Activated CD4-positive, CD25-positive, alpha-beta regulatory T cell treated with anti-CD3 and anti-CD28 coated beads, Interleukin-2, amount 50 U/mL, for 24 hours (primary cell): Measurements from ENCODE around the gene FXR1.
"Not testable (repeated sequence)": the region's sequence is repeated elsewhere in the genome, so short reads cannot be mapped to it uniquely, and the experiment has no call there.

Source experiments
- ATAC-seq, 2 donors: fragments of 150-1000 bp; cut with Tn5 transposase; one replicate each; pipeline ENCODE4 v1.10.0; 2021; ENCODE audit warnings: mild to moderate bottlenecking in 1 of 2, moderate library complexity in 1 of 2

Gene FXR1

DNA sequence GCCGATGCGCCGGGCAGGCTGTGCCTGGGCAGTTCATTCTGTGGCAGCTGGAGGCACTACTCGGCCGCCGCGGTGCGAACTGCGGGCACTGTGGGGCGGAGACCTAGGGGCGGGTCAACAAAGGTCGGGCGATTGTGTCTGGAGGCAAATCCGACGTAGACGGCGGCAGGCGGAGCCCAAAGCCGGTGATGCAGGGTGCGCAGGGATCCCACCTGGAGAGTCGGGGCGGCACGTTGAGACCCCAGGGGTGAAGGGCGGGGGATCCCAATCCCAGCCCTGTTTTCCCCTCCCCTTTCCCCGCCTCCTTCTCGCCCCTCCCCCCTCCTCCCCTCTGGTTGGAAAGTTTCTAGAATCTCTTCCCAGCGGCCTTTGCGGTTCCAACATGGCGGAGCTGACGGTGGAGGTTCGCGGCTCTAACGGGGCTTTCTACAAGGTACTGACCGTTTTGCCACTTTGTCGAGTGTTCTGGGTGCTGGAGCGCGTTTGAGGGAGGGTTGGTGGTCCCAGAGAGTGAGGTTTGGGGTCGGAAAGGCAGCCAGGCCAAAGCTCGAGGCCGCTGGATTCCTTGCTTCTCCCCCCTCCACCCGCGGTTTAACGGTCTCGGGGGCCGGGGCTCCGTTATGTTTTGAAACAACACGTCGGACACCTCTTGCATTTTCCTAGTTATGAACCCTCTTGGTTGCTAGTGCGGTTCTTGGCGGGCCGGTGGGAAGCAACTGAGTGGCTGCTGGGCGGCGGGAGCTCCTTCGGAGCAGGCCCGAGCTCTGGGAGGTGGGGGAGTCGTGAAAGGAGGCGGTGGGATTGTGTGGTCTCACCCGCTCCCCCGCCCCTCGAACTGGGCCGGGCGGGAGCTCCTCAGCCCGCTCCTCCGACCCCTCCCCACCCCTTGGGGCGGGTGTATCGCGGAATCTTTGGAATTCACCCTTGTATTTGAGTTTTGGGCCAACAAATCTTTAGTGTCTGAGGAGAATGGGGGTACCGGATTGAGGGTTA, at the start of gene FXR1:
Gene FXR1, plus strand, starts transcription at position 367 of the 993 bp plus-strand sequence. Its CDS starts 16 bp downstream, at position 383.
- ATAC-seq, result peak; percentile 96

DNA sequence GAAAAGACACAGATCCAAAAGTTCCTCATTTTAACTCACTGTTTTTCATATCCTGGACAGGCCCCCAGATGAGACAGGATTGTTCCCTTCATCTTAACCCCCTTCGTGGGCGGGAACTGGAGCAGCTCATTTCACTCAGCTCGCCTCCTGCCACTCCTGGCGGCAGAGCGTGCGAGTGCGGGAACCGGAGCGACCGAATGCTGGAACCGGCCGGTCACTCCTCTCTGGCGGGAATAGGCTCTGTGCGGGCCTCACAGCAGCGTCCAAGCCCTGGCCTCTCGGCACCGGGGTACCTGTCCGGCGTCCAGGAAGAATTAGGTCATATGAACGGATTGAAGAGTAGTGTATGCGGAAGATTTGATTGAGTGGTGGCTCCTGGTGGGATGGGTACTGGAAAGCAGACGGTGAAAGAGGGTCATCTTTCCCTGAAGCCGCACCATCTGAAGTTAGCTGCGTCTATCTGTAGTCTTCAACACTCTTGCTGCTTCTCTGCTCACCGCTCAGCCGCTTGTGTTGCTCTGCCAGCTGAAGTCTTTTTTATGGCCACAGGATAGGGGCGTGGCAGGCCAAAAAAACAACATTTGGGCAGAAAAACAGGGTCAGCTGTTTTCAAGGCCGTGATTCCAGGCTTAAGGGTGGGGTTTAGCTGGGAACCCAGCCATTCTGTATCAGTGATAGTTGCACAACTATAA, 42.3 kb upstream of the FXR1 start:
- no peak for ATAC-seq

DNA sequence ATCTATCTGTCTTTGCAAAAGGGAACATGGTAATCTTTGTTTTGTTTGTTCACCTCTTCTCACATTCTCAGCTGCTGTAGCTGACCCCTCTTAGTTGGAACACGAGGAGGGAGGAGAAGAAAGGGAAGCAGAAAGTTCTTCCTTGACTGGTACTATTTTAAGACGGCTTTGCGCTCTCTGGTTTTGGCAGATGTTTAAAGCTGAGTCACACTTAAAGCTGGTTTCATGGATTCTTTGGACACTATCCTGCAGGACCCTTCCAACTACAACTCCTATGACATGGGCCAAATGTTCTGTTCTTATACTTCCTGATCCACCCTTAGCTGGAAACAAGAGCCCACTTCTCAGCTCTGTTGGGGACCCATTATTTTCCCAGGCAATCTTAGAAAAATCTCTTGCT, 40.6 kb upstream of the FXR1 start:
- no peak for ATAC-seq

DNA sequence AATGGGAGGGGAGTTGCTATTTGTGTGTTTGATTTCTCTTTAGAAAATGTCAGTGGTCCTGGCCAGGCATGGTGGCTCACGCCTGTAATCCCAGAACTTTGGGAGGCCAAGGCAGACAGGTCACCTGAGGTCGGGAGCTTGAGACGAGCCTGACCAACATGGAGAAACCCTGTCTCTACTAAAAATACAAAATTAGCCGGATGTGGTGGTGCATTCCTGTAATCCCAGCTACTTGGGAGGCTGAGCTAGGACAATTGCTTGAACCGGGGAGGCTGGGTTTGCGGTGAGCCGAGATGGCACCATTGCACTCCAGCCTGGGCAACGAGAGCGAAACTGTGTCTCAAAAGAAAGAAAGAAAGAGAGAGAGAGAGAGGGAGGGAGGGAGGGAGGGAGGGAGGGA, 40.0 kb upstream of the FXR1 start:
- not testable (repeated sequence) for ATAC-seq

DNA sequence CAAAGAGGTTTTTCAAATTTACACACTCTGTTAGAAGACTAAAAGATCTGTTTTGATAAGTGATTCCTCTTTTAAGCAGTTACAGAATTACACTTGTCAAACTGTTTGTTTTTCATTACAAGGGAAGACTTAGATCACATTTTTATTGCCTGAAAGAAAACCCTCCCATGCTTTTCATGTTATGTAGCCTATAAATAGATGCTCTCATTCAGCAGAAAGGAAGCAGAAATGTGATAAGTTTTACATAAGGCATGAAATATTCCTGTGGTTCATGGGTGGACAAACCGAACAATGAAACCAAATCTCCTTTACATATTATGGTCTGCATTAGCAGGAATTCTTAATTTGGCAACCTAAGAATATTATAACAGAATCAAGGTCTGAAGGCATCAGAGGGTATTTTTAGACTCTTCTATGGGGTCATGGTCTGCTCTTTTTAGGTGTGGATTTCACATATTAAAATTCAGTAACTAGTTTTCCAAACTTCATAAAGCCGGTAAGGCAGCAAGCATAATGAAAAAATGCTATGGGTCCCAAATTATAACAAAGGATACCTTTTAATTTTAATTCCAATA, 37.3 kb upstream of the FXR1 start:
- ATAC-seq, result no peak

DNA sequence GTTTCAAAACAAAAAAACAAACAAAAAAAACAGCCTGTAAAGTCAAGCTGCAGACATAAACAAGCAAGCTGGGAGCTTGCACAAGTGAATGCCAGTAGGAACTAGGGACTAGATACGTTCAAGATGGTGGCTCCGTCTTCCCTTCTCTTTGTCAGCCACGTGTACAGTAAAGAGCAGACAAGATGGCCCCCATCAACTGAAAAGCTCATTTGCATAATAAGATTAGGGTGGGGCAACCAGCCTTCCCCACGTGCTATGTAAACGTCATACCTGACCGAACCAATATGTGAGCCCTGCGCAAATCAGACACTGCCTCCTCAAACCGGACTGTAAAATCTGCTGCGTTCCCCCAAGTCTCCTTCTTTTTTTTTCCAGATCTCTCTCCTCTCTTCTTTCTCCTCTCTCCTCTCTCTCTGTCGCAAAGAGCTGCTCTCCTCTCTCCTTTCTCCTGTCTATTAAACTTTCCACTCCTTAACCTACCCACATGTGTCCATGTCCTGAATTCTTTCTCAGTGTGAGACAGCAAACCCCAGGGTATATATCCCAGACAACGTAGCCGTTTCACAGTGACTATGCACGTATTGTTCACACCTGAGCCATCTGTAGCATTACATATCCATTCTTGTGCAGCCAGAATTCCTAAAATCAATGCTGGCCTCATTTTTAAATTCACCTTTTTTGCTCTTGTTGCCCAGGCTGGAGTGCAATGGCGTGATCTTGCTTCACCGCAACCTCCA, 31.2 kb upstream of the FXR1 start:
- no peak for ATAC-seq

DNA sequence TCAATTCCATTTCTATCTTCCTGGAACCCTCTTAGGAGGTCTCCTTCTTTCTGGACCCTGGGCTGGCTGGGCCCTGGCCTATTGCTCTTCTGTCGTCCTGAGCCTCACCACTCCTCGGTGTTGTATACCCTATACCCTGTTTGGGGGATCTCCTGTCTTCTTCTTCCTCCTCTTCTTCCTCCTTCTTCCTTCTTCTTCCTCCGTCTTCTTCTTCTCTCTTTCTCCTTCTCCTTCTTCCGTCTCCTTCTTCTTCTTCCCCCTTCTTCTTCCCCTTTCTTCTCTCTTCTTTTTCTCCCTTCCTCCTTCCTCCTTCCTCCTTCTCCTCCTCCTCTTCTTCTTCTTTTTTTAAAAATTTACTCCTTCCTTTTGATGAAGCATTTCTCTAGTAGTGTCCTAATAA, 30.4 kb upstream of the FXR1 start:
- ATAC-seq, result no peak

DNA sequence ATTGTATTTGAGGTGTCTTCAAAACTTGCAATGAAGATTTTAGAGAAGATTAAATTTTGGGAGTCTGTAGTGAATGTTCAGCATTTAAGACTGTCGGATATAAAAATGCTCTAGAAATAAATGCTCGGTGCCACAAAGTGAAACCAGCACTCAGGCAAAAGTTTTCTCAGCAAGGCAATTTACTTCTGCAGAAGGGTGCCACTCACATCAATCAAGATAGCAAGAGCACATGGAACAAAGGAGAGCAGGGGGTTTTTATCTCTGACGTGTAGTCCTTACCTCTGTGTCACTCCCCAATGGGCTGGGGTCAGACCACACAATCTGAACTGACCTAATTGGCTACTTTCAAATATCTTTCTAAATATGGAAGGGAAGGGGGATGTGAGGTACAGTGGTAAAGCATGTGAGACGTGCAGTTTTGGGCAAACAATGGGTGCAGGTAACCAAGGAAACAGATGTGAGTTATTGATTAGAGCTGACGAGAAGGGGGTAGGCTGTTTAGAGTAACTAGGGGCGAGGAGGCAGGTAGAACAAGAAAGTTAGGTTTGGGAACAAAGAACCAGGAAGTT, 23.4 kb upstream of the FXR1 start:
- ATAC-seq, result no peak

DNA sequence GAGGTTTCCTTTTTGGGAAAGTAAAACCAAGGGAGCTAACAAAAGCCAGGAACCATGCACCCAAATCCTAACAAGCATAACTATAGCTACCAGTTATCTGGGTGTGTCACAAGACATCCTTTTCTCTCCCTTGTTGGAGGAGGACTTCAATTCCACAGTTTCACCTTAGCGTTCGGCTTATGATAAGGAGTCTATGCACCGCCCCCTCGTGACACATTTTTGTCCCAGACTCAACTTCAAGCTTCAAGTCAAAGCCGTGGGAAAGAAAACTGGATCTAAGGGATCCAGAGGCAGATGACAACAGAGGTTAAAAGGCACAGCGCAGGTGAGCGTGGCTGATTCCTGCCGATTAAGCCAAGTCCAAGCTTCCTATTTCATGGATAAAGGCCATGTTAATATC, 13.9 kb upstream of the FXR1 start:
- no peak for ATAC-seq

DNA sequence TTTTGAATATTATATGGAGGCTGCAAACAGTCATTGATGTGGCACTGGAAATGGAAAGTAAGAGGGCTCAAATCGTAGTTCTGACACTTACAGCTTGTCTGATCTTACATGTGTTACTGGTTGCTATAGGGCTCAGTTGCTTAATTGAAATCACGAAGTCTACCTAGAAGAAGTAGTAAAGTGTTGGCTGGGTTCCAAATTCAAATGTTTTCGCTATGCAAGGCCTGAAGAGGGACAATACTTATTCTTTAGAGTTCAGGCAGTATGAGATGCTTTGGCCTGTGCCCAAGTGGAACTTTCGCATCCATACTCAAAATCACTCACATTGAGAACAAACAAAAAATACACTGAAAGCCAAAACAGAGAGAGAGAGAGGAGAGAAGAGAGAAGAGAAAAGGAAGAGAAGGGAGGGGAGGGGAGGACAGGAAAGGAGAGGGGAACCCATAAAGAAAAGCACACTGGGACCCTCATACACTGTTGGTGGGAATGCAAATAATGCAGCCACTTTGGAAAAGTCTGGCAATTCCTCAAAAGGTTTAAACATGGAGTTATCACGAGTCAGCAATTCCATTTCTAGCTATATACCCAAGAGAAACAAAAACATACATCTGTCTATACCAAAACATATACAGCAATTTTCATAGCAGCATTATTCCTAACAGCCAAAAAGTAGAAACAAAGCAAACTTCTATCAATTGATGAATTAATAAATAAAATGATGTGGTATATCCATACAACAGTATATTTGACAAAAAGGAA, 2.9 kb upstream of the FXR1 start:
- ATAC-seq, result no peak

DNA sequence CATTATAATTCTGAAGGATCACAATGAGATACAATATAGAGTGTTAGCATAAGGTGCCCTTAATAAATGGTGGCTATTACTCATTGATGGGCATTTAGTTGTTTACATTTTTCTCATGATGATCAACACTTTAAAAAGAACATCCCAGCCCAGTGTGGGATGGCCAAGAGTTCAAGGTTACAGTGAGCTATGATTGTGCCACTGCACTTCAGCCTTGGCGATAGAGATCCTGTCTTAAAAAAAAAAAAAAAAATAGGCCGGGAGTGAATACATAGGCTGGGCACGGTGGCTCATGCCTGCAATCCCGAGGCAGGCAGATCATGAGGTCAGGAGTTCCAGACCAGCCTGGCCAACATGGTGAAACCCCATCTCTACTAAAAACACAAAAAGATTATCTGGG, 1.6 kb upstream of the FXR1 start:
- ATAC-seq, result no peak

DNA sequence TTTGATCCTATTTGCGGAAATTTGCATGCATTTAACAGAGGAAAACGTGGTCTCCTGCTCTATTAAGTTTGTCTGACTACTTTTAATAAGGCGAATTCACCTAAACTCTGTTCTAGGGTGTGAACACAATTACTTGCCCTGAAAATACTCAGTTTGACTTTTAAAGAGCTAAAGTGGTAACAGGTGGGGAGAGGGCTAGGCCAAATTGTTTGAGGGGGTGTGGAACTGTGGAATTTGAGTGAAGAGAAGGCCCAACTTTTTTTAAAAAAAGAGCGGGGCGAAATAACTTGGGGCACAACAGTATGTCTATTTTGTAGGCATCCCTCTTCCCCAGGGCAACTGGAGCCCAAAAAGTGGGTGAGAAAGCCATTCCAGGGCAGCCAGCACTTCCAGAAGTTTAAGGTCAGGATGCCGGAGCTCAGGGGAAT, 580 bp upstream of the FXR1 start:
- ATAC-seq, result peak in 1 of 2 donors; percentile 2

DNA sequence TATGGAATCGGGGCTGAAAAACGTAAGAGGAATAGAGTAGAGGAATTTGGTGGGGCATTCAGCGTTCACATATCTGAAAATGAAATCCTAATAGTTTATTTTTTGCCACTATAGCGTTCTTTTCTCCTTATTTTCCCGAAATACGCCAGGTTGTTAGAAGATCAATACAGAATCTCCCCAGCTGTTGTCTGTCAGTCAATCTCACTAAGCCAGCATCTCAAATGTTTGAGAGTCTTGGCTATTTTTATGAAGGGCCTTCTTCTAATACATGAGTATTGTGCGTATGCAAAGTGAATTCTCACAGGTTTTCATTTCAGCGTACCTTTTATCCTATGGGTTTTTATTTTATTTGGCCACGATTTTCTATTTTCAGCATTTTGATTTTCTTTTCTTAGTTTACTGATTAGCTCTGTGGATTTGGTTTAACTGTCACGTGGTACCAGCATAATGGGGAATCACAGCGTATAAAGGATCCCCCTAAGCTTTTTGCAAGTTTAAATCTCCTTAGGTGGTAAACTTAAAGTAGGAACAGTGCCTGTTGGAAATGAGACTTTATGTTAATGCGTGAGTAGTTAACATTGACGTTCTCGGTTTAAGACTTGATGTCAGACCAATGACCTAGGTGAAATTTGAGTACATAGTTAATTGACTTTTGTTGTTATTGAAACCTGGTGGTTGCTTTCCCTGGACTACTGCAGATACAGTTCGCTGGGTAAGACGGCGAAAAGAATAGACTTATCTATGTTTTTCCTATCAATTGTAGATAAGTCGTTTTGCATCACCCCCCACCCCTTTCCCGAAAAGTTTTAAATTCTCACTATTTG, 1.3 kb downstream of the FXR1 start:
- ATAC-seq, result no peak

DNA sequence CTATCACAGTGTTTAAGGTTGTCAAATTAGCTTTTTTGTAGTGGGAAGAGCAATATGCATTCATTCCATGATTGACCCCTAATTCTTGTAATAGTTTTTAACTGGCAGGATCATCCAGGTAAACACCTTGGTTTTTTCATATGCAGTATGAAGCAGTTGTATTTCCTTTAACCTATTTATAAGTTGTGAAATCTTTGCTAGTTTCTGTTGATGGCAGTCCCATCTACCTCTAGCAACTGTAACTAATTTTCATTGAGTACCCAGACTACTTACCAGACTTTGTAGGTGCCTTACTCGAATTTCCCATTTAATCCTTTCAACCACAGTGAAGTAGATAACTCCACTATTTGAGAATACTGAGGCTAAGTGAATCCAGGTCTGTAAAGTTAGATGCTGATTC, 6.1 kb downstream of the FXR1 start:
- no peak for ATAC-seq

DNA sequence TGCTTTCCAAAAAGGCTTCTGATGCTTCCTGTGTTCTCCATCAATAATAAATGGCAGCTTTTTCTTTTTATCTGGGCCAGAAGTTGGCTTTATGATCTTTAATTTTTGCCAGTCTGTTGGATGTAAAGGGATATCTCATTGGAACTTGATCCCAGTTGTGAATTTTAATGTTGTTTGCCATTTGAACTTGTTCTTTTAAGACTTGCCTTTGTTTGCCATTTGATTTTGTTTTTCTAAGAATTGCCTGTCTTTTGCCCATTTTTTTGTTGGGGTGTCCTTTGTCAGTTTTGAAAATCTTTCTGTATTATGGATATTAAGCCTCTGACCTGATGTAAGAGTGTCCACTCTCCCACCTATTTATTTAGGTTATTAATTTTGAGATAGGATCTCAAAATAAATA, 9.8 kb downstream of the FXR1 start:
- no peak for ATAC-seq

DNA sequence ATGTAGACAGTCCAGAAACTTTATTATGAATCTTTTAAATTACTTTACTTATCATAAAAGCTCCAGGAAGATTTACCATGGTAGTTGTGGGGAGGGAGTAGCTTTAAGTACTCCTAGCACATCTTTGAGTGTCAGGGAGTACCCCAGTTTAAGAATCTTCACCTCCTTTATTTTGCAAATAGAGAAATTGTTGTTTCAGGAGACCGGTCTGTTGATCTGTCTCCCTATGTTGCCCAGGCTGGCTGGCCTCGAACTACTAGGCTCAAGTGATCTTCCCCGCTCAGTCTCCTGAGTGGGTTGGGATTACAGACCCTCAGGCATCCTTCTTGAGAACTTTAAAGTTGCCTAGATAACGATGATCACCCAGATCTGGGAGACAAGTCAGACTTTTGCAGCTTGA, 11.1 kb downstream of the FXR1 start:
- ATAC-seq, result no peak

DNA sequence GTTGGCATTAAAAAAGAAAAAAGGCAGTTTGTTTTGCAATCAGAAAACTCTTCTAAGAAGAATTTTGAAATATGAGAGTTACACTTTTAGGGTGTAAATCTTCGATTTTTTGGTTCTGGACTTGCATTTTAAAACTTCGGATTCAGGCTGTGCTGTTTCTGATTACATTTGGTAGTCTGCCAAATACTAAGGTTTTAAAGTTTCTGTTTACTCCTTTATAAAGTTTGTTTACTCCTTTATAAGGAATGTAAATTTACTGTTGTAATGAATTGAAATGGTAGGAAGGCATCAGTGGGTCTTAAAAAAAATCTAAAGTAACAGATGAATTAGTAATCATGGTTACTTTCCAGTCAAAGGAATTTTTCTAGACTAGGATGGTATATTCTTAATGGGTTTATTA, 14.1 kb downstream of the FXR1 start:
- ATAC-seq, result no peak

DNA sequence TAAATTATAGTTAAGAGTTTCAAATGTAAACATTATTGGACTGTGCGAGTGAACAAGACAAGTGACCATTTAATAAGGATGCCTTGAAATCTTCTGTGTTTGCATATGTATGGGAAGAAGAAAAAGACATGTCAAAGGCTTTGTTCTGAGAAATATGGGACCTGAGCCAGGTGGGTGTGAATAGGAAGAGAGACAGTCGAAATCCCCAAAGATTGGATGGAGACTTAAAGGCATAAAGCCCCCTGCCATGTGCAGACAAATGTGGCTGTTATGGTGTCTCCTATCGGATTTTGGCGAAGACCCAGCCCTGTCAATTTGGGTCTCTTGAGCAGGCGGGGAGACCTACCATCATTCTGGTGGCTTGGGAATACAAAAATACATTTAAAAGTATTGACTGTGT, 16.9 kb downstream of the FXR1 start:
- ATAC-seq, result no peak

DNA sequence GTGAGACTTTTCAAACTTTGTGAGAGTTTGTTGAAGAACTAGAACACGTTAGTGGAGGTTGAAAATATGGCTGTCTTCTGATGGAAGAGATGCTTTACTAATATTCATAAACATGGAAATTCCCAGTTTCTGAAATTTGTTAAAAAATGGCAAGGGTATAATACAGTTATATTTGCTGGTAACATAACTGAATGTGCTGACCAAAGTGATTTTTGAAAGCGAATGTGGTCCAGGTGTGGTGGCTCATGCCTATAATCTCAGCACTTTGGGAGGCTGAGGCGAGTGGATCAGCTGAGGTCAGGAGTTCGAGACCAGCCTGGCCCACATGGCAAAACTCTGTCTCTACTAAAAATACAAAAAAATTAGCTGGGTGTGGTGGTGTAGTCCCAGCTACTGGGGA, 18.1 kb downstream of the FXR1 start:
- no peak for ATAC-seq

DNA sequence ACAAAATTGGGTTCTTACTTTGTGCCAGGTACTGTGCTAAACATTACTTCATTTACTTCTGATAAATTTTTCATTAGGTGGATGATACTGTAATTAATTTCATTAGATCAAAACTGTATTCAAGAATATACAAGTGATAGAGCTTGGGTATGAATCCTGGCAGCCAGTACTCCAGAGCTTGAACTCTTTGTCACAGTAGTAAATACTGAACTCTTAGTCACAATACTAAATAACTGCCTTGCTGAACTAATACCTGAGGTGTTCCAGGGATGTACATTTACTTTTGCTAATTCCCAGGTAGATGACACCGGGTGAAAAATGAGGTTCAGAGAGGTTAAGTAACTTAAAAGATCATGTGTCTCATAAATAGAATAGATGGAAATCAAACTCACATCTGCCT, 20.3 kb downstream of the FXR1 start:
- no peak for ATAC-seq

DNA sequence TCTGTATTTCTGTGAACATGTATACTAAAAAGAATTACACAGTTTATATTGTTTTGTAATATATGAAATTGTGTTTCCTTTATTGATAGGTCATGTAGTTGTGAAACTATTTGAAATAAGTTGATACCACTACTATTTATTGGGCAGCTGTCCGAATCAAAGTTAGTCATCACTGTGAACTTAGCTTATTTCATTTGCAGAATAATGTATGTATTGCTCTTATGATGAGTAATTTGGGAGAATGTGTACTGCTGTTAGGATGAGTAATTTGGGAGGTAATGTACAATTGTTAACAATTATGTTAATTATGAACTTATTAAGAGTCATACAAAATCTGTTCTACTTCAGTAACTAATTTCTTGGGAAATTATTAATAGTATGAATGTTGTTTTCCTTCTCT, 22.2 kb downstream of the FXR1 start:
- ATAC-seq, result no peak
